ENCODE measurements around the gene SPNS2.

SPNS2 gene

GRCh38 chr17:4535667-4536258 lies 37.1 kb downstream of the SPNS2 start:
- DNase-seq (ENCODE audit: low read depth in 4 of 4, low spot score in 1 of 4): no peak

- no peak for DNase-seq (ENCODE audit: low read depth in 4 of 4, low spot score in 1 of 4)
Measured at GRCh38 chr17:4536259-4536741, 37.6 kb downstream of the SPNS2 start.

GRCh38 chr17:4536742-4537411 lies 38.2 kb downstream of the SPNS2 start:
- DNase-seq (ENCODE audit: low read depth in 4 of 4, low spot score in 1 of 4): no peak

- no peak for DNase-seq (ENCODE audit: low read depth in 4 of 4, low spot score in 1 of 4)
Measured at GRCh38 chr17:4537451-4538235, 39.0 kb downstream of the SPNS2 start.

- DNase-seq (ENCODE audit: low read depth in 4 of 4, low spot score in 1 of 4): no peak
Measured at GRCh38 chr17:4538236-4539002, 39.7 kb downstream of the SPNS2 start.

- DNase-seq (ENCODE audit: low read depth in 4 of 4, low spot score in 1 of 4): no peak
Measured at GRCh38 chr17:4539025-4539424, 40.3 kb downstream of the SPNS2 start.

- no peak for DNase-seq (ENCODE audit: low read depth in 4 of 4, low spot score in 1 of 4)
Measured at GRCh38 chr17:4539576-4540223, 41.0 kb downstream of the SPNS2 start.

GRCh38 chr17:4540224-4540651 lies 41.6 kb downstream of the SPNS2 start:
- DNase-seq (ENCODE audit: low read depth in 4 of 4, low spot score in 1 of 4): no peak

- no peak for DNase-seq (ENCODE audit: low read depth in 4 of 4, low spot score in 1 of 4)
Measured at GRCh38 chr17:4540687-4541327, 42.1 kb downstream of the SPNS2 start.

- no peak for DNase-seq (ENCODE audit: low read depth in 4 of 4, low spot score in 1 of 4)
Measured at GRCh38 chr17:4541328-4542002, 42.8 kb downstream of the SPNS2 start.

- DNase-seq (ENCODE audit: low read depth in 4 of 4, low spot score in 1 of 4): no peak
Measured at GRCh38 chr17:4542003-4542725, 43.5 kb downstream of the SPNS2 start.

- DNase-seq (ENCODE audit: low read depth in 4 of 4, low spot score in 1 of 4): no peak
Measured at GRCh38 chr17:4542726-4543191, 44.1 kb downstream of the SPNS2 start.

- DNase-seq (ENCODE audit: low read depth in 4 of 4, low spot score in 1 of 4): no peak
Measured at GRCh38 chr17:4543557-4544026, 44.9 kb downstream of the SPNS2 start.

GRCh38 chr17:4544135-4544950 lies 45.7 kb downstream of the SPNS2 start:
- DNase-seq (ENCODE audit: low read depth in 4 of 4, low spot score in 1 of 4): no peak

- DNase-seq (ENCODE audit: low read depth in 4 of 4, low spot score in 1 of 4): no peak
Measured at GRCh38 chr17:4544951-4545216, 46.2 kb downstream of the SPNS2 start.

- no peak for DNase-seq (ENCODE audit: low read depth in 4 of 4, low spot score in 1 of 4)
Measured at GRCh38 chr17:4545217-4545951, 46.7 kb downstream of the SPNS2 start.

GRCh38 chr17:4547118-4547906 lies 48.6 kb downstream of the SPNS2 start:
- DNase-seq (ENCODE audit: low read depth in 4 of 4, low spot score in 1 of 4): no peak

All from stimulated activated CD4-positive, alpha-beta T cell treated with anti-CD3 and anti-CD28 coated beads, Interleukin-1b, Interleukin-23, amount 100 ng/mL, for 24 hours (primary cell).